Stimulated activated CD4-positive, alpha-beta T cell treated with anti-CD3 and anti-CD28 coated beads, Interleukin-4, amount 100 ng/mL, for 4 hours (primary cell): ENCODE measurements around the gene A2M.
A peak's percentile ranks its signal among the peaks of the same experiment; 100 is the strongest.

Experiments used
- DNase-seq, 2 experiments: peaks; one replicate each; pipeline ENCODE4 v3.0.0-alpha.2; 2020

Gene A2M

DNA sequence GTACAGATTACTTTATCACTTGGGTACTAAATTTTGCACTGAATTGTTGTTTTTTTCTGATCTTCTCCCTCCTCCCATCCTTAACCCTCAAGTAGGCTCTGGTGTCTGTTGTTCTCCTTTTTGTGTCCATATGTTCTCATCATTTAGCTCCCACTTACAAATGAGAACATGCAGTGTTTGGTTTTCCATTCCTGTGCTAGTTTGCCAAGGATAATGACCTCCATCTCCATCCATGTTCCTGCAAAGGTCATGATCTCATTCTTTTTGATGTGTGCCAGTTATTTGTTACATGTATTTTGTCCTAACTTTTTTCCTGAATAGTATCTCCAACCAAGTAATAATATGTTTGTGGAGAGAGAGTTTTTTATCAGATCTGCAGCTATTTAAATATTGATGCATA lies 44.2 kb downstream of the A2M start:
- DNase-seq: no peak

DNA sequence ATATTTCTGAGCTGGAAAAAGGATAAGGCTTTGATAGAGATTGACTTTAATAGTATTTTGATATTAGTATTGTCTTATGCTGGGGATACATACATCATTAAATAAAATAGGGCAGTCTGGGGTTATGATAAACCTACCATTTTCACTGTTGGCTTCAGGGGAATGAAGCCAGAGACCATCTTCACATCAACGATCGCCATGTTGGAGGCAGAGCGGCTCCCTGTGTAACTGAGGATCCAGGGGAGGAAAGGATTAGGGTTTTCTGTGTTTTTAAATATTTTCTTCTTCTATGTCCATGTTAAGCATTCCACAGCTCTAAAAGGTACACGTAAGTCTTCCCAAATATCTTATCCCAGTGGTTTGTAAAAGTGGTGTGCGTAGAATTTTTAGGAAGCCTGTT lies 45.4 kb downstream of the A2M start:
- DNase-seq: no peak

DNA sequence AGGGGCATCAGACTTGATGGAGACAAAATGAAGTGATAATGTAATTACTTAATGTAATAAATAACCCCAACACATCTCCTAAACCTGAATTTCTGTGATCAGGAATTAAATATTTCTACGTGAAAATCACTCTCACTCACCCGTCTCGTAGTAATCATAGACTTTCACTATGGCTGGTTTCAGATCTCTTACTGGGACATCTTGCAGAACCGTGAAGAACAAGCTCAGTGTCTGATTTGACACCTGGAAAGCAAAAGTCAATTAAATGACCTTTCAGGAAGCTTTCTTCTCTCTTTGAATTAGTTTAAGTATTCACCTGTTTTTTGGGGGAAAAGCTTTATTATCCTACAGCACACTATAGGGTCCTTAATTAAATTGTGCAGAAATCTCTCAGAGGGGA lies 47.1 kb downstream of the A2M start:
- DNase-seq: no peak

DNA sequence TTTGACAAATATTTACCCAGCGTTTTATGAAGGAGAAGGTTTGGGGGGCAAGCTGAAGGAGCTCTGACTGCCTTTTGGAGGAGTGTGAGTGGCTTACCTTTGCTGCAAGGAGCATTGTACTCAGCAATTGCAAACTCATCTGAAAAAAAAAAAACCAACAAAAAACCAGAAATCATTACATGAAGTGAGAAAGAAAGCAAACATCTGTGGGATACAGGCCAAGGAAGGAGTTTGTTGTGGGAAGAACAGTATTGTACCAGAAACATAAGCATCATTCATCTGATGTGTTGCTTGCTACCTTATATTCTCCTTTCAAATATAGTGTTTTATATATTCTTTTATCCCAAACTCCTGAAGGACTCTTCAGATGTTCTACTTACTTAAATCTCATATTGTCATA lies 47.6 kb downstream of the A2M start:
- no peak for DNase-seq

DNA sequence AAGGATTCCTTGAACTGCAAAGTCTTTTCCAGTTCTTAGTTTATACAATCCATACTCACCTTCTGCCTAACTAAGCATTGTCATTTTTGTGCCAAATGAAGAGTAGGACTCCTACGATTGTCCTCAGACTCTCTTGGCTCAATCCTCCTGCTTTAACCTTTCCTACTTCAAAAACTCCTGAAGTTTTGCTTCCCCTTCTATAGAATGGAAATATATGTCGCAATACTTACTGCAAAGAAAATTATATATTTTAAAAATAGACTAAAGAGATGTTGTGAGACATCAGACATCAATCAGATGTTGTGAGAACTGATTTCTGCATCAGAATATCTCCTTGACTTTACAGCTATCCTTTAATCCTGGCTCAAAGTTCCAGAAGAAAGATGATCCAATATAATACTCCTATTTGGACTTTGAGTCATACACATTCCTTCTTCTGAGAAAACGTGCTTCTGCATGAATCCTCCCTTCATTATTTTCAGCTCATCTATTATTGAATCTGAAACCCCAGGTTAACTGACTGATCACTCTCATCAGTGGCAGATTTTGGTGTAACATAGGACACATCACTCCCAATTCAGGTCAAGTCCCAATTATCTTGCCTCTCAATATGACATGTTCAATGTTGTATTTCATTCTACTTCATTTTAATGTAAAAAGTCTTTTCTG lies 48.8 kb downstream of the A2M start:
- DNase-seq: no peak

DNA sequence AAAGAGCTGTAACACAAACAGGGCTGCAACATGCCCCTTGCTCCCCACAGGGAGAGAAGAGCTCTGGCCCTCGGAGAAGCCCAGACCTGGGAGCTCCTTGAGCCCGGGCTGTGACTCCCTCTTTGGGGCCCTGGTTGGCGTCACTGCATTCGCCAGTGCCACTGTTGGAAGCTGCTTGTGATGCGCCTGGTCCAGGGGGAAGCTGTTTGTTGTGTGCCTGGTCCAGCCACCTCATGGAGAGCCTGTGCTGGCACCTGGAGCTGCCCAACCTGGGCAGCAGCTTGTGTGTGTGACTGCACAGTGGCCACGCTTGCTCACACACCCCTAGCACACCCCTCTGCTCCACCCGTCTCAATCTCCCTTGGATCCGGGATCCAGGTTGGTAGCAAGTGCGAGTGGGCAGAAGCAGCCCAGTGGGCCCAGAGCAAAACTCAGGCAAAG lies 49.5 kb downstream of the A2M start:
- no peak for DNase-seq

DNA sequence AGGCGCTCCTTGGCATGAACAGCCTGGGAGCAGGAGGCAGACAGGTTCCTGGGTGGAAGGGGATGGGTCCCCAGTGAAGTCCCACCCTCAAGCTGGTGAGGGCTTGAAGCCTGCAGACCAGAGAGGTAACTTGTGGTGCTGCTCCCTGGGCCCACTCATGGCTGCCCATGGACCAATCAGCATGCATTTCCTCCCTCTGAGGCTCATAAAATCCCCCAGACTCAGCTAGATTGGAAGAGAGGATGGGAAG lies 50.2 kb downstream of the A2M start:
- no peak for DNase-seq

DNA sequence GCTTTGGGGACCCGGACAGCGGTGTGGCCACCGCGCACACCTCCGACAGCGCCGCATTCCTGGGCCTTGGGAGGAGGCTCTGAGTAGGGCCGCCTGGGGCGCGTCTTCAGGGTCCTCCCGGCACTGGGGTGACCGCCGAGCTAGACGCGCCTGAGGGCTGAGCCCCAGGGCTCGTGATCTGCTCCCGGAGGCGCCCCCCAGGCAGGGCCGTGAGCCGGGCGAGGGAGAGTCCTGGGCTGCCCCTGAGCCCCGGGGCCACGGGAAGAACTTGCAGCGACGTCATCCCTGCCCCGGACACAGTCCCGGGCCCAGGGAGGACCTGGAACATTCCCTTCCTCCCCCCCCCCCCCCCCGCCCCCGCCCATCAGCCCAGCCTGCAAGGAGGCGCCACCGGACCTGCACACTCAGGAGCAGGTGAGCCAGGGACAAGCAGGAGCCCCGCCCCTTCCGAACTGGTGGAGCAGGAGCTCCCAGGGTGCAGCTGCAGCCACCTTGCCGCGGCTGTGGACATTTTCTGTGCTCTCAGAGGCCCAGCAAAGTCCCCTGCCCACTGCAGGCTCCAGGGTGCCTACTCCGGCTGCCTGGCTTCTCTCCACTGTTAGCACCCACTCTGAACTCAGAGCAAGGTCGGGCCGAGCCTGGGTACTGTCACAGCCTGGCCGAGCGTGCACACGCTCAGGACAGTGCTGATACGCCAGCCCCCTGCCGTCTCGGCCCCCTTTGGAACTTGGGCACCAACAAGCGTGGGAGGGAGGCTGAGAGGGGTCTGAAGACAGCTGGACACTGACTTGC lies 50.7 kb downstream of the A2M start:
- DNase-seq: peak in 1 of 2 experiments; percentile 28

DNA sequence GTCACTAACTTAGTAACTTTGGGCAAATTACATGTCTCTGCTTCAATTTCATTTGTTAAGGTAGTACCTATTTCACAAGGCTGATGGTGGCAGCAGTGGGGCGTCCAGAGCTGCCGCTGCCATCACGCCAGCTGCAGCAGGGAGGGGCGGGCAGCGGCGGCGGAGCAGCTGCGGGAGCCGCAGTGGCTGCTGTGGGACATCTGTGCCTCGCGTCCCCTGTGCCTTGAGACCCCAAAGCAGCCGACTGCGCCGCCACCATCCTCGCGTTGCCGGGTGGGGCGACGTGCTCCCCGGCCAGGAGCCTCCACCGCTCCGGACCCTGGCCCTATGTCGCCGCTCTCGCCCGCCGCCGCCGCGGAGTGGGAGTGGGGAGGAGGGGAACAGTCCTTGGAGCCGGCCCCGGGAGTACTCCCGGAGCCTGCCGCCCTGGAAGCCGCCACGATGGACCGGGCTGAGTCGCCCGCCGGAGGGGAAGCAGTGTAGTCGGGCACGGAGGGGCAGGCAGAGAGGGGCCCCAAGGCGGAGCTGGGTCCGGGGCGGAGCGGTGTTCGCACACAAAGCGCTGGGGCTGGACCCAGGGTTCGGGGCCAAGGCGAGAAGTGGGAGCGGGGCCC lies 51.4 kb downstream of the A2M start:
- DNase-seq: peak; percentile 42 to 44

DNA sequence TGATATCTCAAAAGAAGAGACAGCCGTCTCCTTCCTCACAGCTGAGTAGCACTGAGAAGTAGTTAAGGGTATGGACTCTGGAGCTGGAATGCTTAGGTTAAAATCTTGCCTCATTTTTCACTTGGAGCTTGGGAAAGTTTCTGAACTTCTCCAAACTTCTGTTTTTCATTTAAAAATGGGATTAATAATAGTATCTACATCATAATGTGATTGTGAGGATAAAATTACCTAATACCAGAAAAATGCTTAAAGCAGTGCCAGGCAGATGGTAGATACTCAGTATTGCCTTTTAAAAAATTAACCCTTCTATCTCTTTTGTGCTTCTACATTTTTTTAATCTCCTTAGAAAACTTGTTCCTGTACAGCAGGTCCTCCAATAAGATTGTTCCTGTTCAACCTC lies 63.1 kb downstream of the A2M start:
- no peak for DNase-seq

DNA sequence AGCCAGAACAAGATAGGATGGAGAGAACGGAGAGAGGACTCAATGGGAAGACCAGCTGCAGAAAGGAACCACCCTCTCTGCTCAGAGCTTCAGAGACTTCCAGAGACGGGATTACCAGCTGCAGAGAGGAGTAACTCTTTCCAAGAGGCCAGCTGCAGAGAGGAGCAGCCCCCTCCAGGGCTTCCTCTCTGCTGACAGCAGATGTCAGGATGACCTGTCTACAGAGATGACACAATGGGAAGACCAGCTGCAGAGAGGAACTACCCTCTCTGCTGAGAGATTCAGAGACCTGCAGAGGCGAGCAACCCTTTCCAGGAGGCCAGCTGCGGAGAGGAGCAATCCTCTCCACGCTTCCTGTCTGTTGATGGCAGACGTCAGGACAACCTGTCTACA lies 64.6 kb downstream of the A2M start:
- no peak for DNase-seq

DNA sequence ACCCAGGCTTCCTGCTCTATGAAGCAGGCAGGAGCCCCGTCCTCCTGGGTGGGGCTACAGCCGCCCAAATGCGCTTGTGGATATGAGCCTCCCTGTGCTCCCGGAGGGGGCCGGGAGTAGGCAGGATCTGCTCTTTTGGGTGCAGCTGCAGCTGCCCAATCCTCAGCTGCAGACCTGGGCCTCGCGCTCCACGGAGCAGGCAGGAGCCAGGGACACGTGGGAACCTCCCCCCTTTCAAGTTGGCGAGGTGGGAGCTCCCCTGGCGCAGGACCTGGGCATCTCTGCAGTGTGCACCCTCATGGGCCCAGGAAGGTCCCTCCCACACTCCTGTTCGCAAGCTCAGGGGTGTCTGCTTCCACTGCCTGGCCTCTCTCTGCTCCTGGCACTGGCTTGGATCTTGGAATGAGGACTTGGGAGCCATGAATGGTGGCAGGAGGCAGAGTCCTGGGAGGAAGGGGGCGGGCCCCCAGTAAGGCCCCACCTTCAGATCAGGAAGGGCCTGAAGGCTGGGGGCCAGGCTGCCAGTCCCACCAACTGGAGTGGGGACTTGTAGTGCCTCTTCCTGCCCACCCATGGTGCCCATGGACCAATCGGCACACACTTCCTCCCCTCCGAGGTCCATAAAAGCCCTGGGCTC lies 65.1 kb downstream of the A2M start:
- no peak for DNase-seq

DNA sequence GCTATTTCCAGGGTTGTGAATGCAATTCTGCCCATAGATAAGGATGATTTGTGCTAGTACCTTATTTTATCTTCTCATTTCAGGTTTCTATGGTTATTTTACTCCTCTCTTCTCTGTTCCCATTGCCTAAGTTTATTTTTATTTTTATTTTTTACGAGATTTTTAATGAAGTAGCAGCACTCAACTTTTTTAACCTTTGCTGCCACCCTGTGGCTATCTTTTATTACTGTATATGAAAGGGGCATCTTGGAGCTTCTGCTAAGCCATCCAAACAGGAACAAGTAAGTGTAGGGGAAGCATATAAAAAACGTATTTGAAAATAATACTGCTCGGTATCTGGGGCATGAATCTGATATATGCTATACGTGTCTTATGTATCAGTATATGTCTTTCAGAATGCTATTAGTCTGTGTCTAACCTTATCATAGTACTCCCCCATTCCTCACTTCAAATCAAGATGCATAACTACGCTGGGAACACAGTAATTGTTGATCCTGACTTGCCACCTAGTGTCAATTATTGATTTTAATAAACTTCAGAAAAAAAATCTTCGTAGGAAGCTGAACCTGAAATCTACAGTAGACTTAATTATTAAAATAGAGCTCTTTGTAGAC lies 66.1 kb downstream of the A2M start:
- DNase-seq: no peak

DNA sequence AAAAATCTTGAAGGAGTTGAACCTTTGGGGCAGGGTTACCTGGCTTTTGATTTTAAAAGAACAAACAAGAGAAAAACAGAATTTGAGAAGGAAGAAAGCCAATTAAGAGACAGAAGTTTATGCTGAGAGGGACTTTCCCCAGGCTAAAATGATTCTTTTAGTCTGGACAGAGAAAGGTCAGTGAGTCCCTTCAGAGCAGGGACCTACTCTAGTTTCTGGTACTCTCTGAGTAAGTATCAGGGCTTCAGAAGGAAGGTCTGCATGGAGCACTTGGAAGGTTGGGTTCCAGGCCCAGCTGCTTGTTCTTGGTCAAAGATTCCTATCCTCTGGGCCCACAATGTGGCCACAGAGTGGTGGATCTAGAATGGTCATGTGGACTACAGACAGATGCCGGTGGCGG lies 66.8 kb downstream of the A2M start:
- no peak for DNase-seq

DNA sequence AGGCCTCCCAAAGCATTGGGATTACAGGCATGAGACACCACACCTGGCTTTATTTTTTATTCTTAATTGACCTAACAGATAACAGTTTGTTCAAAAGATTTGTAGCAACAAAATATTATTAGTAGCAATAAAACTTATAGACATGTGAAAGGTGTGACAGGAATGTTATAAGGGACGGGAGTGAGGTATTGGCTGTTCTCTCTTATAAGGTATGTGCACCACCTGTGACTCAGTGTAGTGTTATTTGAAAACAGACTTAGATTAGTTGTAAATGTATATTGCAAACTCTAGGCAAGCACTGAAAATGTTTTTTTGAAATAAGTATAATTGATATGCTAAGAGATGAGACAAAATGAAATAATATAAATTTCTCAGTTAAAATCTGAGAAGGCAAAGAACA lies 68.6 kb downstream of the A2M start:
- DNase-seq: no peak

DNA sequence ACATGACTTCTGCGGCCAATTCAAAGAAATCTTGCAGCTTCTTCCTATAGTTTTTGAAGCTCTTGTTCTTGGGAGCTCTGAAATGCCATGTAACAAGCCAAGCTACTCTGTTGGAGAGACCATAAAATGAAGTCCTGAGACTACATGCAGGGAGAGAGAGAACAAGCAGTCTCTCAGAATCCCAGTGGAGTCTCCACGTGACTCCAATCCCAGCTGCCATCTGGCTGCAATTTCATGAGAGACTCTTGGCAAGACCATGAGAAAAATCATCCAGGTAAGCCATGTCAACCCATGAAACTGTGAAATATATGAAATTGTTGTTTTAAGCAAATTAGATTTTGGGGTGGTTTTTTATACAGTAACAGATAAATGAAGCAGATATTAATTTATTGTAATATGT lies 72.0 kb downstream of the A2M start:
- DNase-seq: no peak

DNA sequence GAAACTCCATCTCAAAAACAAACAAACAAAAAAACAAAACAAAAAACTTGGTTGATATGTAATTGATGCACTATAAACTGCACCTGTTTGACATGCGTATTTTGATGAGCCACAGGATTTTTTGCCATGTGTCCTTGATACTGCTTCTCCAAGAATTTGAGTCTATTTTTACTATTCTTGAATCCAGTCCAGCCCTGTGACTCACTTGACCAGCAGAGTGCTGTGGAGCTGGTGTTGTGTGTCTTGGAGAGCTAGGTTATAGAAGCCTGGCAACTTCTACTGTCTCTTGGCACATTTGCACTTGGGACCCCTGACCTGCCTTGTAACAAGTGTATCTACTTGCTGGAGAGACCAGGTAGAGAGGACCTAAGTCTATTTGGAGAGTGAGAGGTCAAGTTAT lies 74.4 kb downstream of the A2M start:
- DNase-seq: no peak

DNA sequence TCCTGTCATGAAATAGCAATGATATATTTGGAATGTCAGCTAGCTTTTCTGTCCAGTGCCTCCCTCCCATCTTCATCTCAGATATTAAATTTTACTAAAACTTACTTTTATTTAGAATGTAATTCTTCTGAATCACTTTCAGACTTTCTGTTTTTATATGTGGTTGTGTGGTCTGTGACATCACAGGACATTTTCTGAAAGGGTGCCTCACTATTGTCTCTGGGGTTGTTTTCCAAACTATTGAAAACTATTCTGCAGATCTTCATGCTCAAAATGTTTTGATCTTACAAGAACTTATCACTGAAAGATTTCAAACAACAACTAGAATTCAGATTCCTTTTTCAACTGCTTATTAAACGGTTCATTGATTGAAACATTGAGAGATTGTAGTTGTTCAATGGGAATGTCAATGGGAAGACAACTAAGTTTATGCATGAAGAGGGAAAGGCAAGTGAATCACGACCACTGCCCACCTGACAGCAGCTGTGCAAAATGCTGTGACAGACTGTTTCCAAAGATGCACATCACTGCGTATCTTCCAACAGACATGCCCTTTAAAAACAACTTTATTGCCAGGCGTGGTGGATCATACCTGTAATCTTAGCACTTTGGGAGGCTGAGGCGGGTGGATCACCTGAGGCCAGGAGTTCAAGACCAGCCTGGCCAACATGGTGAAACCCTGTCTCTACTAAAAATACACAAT lies 75.1 kb downstream of the A2M start:
- DNase-seq: no peak

DNA sequence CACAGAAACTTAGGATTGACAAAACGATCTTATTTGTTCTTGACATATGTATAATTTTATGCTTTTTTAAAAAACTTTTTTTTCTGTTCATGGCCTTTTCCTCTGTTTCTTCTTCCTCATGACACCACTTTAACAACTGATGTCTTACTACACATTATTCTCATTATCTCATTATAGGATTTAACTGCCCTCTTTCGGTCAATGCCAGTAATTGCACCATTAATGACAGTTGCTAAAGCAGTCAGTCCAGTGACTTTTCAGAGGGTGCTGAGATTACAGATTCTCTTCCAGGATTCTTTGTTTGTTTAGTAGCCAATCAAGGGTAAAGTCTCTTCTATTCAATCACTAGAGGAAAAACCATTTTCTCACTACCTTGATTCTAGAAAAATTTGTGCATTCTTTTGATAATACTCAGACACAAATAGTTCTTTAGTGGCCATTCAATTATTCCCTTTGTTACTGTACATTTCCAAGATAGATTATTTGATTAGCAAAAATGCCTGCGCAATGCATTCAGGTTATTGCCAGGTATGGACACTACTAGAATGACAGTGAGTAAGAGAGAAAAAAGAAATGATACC lies 76.2 kb downstream of the A2M start:
- peak in 1 of 2 experiments; percentile 9 for DNase-seq

DNA sequence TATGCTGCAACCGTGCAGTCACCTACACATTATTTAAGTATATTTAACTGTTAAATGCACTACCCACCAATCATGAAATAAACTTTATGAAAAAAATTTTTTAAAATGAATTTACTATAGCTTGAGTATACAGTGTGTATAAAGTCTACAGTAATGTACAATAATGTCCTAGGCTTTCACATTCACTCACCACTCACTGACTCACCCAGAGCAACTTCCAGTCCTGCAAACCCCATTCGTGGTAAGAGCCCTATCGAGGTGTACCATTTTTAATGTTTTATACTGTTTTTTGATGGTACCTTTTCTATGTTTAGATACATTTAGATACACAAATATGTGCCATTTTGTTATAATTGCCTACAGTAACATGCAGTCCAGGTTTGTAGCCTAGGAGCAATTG lies 78.3 kb downstream of the A2M start:
- no peak for DNase-seq

DNA sequence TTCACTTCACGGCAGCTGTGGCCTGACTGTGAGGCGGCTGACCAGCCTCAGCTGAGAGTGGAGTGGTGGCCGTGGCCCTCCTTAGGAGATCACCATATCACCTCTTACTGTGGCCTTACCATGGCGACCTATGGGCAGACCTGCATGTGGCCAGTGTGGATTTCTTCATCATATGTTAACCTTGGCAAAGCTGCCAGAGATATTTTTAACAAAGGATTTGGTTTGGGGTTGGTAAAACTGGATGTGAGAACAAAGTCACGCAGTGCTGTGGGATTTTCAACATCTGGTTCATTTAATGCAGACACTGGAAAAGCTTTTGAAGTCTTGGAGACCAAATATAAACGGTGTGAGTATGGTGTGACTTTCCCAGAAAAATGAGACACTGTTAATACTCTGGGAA lies 79.5 kb downstream of the A2M start:
- no peak for DNase-seq

DNA sequence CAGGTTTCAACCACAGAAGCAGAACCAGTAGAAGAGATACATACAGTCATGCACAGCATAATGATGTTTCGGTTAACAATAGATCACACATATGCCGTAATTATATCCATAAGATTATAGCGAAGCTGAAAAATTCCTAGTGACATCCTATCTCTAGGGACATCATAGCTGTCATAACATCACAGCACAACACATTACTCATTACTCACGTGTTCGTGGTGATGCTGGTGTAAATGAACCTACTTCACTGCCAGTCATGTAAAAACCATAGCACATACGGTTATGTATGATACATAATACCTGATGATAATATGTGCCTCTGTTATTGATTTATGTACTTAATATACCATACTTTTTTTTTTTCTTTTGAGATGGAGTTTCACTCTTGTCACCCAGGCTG lies 81.6 kb downstream of the A2M start:
- DNase-seq: no peak
